GM04503 (cell line): Measurements from ENCODE around the gene PLEKHG4.

Experiments used
- DNase-seq: peaks from one replicate; pipeline ENCODE4 v3.0.0-alpha.2; 2012; ENCODE audit warnings: low read depth

The PLEKHG4 gene, protein sequence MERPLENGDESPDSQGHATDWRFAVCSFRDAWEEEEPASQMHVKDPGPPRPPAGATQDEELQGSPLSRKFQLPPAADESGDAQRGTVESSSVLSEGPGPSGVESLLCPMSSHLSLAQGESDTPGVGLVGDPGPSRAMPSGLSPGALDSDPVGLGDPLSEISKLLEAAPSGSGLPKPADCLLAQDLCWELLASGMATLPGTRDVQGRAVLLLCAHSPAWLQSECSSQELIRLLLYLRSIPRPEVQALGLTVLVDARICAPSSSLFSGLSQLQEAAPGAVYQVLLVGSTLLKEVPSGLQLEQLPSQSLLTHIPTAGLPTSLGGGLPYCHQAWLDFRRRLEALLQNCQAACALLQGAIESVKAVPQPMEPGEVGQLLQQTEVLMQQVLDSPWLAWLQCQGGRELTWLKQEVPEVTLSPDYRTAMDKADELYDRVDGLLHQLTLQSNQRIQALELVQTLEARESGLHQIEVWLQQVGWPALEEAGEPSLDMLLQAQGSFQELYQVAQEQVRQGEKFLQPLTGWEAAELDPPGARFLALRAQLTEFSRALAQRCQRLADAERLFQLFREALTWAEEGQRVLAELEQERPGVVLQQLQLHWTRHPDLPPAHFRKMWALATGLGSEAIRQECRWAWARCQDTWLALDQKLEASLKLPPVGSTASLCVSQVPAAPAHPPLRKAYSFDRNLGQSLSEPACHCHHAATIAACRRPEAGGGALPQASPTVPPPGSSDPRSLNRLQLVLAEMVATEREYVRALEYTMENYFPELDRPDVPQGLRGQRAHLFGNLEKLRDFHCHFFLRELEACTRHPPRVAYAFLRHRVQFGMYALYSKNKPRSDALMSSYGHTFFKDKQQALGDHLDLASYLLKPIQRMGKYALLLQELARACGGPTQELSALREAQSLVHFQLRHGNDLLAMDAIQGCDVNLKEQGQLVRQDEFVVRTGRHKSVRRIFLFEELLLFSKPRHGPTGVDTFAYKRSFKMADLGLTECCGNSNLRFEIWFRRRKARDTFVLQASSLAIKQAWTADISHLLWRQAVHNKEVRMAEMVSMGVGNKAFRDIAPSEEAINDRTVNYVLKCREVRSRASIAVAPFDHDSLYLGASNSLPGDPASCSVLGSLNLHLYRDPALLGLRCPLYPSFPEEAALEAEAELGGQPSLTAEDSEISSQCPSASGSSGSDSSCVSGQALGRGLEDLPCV

GRCh38 chr16:67279296-67280089, at the start of gene PLEKHG4:
Gene PLEKHG4 (plus strand): TSS chr16:67279532. CDS start chr16:67280045, 513 bp downstream.
- no peak for DNase-seq

- DNase-seq: no peak
Measured at GRCh38 chr16:67229906-67230808, 49.2 kb upstream of the PLEKHG4 start.

GRCh38 chr16:67230809-67231660, 48.3 kb upstream of the PLEKHG4 start:
- no peak for DNase-seq

- no peak for DNase-seq
Measured at GRCh38 chr16:67233596-67233995, 45.7 kb upstream of the PLEKHG4 start.

- no peak for DNase-seq
Measured at GRCh38 chr16:67234180-67234597, 45.1 kb upstream of the PLEKHG4 start.

GRCh38 chr16:67235816-67236562, 43.3 kb upstream of the PLEKHG4 start:
- no peak for DNase-seq

DNA sequence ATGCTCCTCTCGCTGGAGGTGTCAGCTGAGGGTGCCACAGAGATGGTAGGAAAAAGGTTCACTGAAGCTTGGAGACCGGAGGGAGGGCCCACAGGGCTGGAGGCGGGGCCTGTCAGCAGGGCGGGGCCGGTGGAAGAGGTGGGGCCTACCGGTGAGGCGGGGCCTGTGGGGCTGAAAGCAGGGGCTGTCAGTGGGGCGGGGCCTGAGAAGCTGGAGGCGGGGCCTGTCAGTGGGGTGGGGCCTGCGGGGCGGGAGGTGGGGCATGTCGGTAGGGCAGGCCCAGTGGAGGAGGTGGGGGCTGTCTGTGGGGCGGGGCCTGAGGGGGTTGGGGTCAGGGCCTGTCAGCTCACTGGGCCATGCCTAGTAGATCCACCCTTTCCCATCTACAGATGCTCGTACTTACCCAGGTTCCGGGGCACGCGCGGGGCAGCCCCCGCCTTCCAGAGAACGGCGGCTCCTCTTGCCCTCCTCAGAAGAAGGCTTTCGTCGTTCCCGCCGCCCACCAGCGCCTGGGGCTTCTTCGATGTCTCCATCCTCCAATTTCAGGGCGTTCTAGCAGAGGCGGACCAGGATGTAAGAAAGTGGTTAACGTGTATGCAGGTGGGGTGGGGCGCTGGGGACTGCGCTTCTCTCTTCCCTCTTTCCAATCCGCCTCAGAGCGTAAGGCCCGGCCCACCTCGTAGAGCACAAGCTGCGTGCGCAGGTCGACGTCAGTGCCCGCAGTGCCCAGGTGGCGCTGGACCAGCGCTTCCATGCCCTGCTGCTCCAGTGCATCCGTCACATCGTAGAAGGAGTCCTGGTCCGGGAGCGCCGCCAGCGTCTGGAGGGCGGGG, 42.6 kb upstream of the PLEKHG4 start:
- no peak for DNase-seq

- no peak for DNase-seq
Measured at GRCh38 chr16:67237396-67238277, 41.7 kb upstream of the PLEKHG4 start.

- no peak for DNase-seq
Measured at GRCh38 chr16:67238278-67238575, 41.1 kb upstream of the PLEKHG4 start.

DNA sequence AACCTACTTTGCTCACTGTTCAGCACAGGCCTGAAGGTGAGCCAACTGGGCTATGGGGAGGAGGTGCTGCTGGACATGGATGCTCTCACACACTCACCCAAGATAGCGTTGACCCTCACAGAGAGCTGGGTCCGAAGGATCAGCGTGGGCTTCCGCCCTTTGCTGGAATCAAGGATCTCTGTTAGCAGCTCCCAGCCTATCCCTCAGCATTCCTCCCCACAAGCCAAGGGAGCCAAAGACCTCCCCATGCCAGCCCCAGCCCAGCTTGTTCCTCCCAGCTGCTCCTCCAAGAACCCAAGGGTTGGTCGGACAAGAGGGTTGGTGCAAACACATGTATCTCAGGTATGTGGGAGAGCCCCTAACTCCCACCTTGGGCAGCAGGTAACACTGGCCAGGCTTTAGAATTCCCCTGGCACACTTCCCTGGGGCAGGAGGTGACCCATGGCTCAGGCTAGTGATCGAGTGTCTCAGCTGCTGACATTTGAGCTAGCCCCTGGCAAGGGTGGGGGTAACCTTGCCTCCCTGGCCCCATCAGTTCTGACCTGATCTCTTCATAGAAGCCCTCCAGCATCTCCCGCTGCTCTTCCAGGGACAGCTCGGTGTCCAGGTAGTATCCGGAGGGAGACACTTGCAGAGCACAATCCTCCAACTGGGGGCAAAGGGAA, 40.4 kb upstream of the PLEKHG4 start:
- DNase-seq: no peak

DNA sequence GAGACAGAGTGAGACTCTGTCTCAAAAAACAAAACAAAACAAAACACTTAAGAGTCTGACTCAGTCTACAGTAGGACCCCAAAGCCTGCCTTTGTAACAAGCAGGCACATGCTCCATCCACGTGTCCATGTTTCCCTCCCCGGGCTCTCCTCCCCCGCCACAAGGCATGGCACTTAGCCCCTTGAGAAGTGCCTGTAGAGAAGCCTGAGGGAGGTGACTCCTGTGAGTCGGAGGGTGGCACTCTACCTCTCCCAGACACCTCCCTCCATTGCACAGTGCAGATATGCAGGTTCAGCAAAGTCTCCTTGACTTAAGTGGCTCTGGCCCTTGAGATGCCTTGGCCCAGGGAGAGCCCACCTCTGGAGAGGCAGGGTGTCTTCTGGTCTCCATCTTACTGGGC, 38.8 kb upstream of the PLEKHG4 start:
- no peak for DNase-seq

DNA sequence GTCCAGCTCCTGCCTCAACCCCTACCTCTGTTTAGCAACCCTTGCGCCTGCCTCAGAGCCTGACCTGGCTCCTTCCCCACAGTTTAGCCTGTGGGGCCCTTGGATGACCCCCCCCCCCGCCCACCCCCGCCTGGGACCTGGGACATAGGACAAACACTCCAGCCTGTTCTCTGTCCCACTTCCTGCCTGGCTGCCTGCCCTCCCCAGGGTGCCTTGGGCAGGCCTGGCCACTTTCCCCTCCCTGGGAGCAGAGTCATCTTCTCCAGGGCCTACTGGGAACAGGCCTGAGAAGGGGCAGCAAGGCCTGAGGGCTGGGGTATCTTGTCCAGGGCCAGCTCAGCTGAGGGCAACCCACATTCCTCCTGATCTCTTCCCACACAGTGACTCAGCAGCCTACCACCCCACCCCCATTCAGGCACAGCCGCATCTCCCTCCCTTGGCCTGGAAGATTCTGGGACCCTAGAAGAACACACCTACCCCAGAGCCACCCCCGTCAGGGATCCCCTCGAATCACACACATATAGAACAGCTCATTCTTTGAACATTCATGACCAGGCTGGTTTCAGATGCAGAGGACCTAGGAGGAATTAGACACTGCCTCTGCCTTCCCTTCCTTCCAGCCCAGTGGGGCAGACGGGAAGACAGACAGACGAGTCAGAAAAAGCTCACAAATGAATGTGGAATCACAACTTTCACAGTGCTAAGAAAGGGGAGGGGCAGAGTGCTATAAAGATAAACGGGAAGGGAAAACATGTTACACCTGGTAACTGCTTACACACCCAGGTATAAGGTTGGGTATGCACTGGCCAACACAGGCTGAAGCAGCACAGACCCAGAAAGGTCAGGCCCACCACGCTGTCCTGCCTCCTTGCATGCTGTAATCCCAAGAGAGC, 38.1 kb upstream of the PLEKHG4 start:
- peak; percentile 72 for DNase-seq

GRCh38 chr16:67242138-67242730, 37.1 kb upstream of the PLEKHG4 start:
- DNase-seq: no peak

DNA sequence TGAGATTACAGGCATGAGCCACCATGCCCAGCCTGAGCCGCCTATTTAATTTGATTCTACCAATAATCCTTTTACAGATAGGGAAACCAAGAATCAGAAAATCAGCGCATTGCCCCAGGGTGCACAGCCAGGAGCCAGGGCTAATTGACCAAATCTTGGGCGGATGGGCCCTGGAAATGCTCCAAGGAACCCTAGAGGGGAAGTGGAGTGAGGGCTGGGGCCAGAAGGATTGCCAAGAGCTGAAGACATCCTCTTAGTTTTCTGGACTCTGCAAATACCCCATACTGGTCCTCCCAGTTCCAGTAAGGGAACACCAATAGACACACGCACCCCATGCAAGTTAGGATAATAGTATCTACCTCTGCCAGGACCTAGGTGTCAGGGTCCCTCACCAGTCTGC, 35.9 kb upstream of the PLEKHG4 start:
- no peak for DNase-seq
